Activated CD8-positive, alpha-beta memory T cell treated with anti-CD3 and anti-CD28 coated beads, Interleukin-2, amount 50 U/mL, for 24 hours (primary cell): ENCODE data around the gene DTNB.
"Not testable (repeated sequence)": the region's sequence is repeated elsewhere in the genome, so short reads cannot be mapped to it uniquely, and the experiment has no call there.

Experiments
- DNase-seq: peaks from one replicate; pipeline ENCODE4 v3.0.0-alpha.2; 2020; ENCODE audit errors: extremely low read depth

The DTNB gene

GRCh38 chr2:25419678-25420242 is 253.6 kb downstream of the DTNB start:
- no peak for DNase-seq

GRCh38 chr2:25418944-25419677 is 254.3 kb downstream of the DTNB start:
- no peak for DNase-seq

- DNase-seq: no peak
Measured at GRCh38 chr2:25417715-25418369, 255.5 kb downstream of the DTNB start.

- no peak for DNase-seq
Measured at GRCh38 chr2:25416674-25417073, 256.7 kb downstream of the DTNB start.

- DNase-seq: no peak
Measured at GRCh38 chr2:25414781-25415180, 258.6 kb downstream of the DTNB start.

- not testable (repeated sequence) for DNase-seq
Measured at GRCh38 chr2:25413409-25413808, 260.0 kb downstream of the DTNB start.

- DNase-seq: no peak
Measured at GRCh38 chr2:25411753-25412152, 261.6 kb downstream of the DTNB start.

GRCh38 chr2:25411281-25411680 is 262.1 kb downstream of the DTNB start:
- no peak for DNase-seq

- DNase-seq: no peak
Measured at GRCh38 chr2:25410370-25410769, 263.0 kb downstream of the DTNB start.

- DNase-seq: no peak
Measured at GRCh38 chr2:25409468-25409867, 263.9 kb downstream of the DTNB start.

- no peak for DNase-seq
Measured at GRCh38 chr2:25409044-25409443, 264.3 kb downstream of the DTNB start.

GRCh38 chr2:25405611-25406295 is 267.6 kb downstream of the DTNB start:
- no peak for DNase-seq

GRCh38 chr2:25403120-25403760 is 270.1 kb downstream of the DTNB start:
- not testable (repeated sequence) for DNase-seq

GRCh38 chr2:25402477-25402876 is 270.9 kb downstream of the DTNB start:
- no peak for DNase-seq

GRCh38 chr2:25401307-25402026 is 271.9 kb downstream of the DTNB start:
- DNase-seq: no peak

GRCh38 chr2:25400576-25401216 is 272.7 kb downstream of the DTNB start:
- DNase-seq: no peak

GRCh38 chr2:25400169-25400568 is 273.2 kb downstream of the DTNB start:
- DNase-seq: no peak

- DNase-seq: no peak
Measured at GRCh38 chr2:25398534-25398933, 274.8 kb downstream of the DTNB start.

GRCh38 chr2:25397777-25398176 is 275.6 kb downstream of the DTNB start:
- DNase-seq: no peak

- no peak for DNase-seq
Measured at GRCh38 chr2:25389161-25389560, 284.2 kb downstream of the DTNB start.

- no peak for DNase-seq
Measured at GRCh38 chr2:25388491-25388890, 284.9 kb downstream of the DTNB start.
